HCT116 (cell line): ENCODE measurements around the gene HIRIP3. TPM values are rescaled to one million over a fixed set of nuclear protein-coding genes. Genes with fewer than 3 reads are reported as not detected.

Experiments used
- ATAC-seq: fragments of 200-7000 bp; cut with Tn5 transposase; 2 replicates; pipeline ENCODE4 v1.9.1; 2020; ENCODE audit warnings: mild to moderate bottlenecking, moderate library complexity
- BruUV-seq: library from RNA; stranded (reverse); fragments of 400-500 nt; replicated peaks from 2 replicates; lab custom pipeline; 2021; lab: Mats Ljungman, UMichigan
- CTCF ChIA-PET: fragments of 300-600 bp; sonication (Branson Sonifier 250); formaldehyde crosslinking; loops from one replicate; lab custom pipeline; 2021; ENCODE audit warnings: antibody characterized with exemption; lab: Charles Lee
- POLR2A ChIA-PET: fragments of 300-600, 350-600 bp; sonication (Branson Sonifier 250); formaldehyde crosslinking; loops from one replicate; lab custom pipeline; 2021; ENCODE audit warnings: antibody characterized with exemption; lab: Charles Lee
- RAD21 ChIA-PET, 2 experiments: fragments of 300-600 bp; sonication (Branson Sonifier 250); formaldehyde crosslinking; loops; one replicate each; lab custom pipeline; 2023; ENCODE audit warnings: low total read pairs in 2 of 2; ENCODE audit not compliant: uncharacterized antibody in 2 of 2, unreplicated experiment in 2 of 2, low non-redundant PET in 1 of 2; lab: Charles Lee
- DNase-seq: peaks from one replicate; pipeline ENCODE4 v3.0.0-alpha.2; 2010; ENCODE audit warnings: low read depth, low spot score
- H2AFZ ChIP-seq: fragments of 200-600 bp; shearing (Covaris generic), sonication (generic); 2 replicates; pipeline ENCODE4 v1.6.1; 2017; ENCODE audit warnings: low read depth, mixed run types, mixed read lengths, antibody characterized with exemption, low read length; ENCODE audit not compliant: poor library complexity, severe bottlenecking
- H3K27ac ChIP-seq: 2 replicates; pipeline ENCODE4 v1.5.1; 2012; ENCODE audit warnings: low read depth, low read length
- H3K27me3 ChIP-seq: fragments of 200-600 bp; sonication (generic); 2 replicates; pipeline ENCODE4 v1.6.1; 2016; ENCODE audit warnings: mixed run types, low read length, mixed read lengths; ENCODE audit not compliant: insufficient read depth
- H3K36me3 ChIP-seq, 2 experiments: fragments of 200-500 bp in 1 of 2; fragments of 200-600 bp in 1 of 2; sonication (Bioruptor generic) in 1 of 2; sonication (generic) in 1 of 2; 2 replicates each; pipeline versions ENCODE4 v1.5.1 to v1.6.1; 2014 to 2016; ENCODE audit warnings: low read length in 2 of 2, inconsistent platforms in 1 of 2, mixed read lengths in 1 of 2, mixed run types in 1 of 2; ENCODE audit not compliant: insufficient read depth in 2 of 2, control insufficient read depth in 1 of 2
- H3K4me1 ChIP-seq, 2 experiments: fragments of 200-600 bp in 1 of 2; sonication (generic) in 1 of 2; 2 replicates each; pipeline versions ENCODE4 v1.5.1 to v1.6.1; 2012 to 2017; ENCODE audit warnings: low read length in 2 of 2, inconsistent platforms in 1 of 2, mild to moderate bottlenecking in 1 of 2, mixed read lengths in 1 of 2, mixed run types in 1 of 2, moderate library complexity in 1 of 2; ENCODE audit not compliant: insufficient read depth in 2 of 2, control insufficient read depth in 1 of 2
- H3K4me2 ChIP-seq: fragments of 200-600 bp; sonication (generic); 2 replicates; pipeline ENCODE4 v1.6.1; 2017; ENCODE audit warnings: mixed run types, low read length, mixed read lengths
- H3K4me3 ChIP-seq, 2 experiments: fragments of 200-600 bp in 1 of 2; sonication (generic) in 1 of 2; replicated peaks in 1 of 2; 2 replicates each; pipeline ENCODE4 v1.5.1; 2011 to 2016; ENCODE audit warnings: low read length in 2 of 2, control low read depth in 1 of 2, low read depth in 1 of 2, mild to moderate bottlenecking in 1 of 2, mixed read lengths in 1 of 2, mixed run types in 1 of 2
- H3K79me2 ChIP-seq: fragments of 200-600 bp; sonication (generic); 2 replicates; pipeline ENCODE4 v1.6.1; 2017; ENCODE audit warnings: mild to moderate bottlenecking, mixed run types, low read length, moderate library complexity, mixed read lengths; ENCODE audit not compliant: insufficient read depth
- H3K9ac ChIP-seq: fragments of 200-600 bp; sonication (generic); 2 replicates; pipeline ENCODE4 v1.6.1; 2016; ENCODE audit warnings: low read length, mixed read lengths
- H3K9me2 ChIP-seq: fragments of 200-600 bp; sonication (generic), shearing (Covaris generic); 2 replicates; pipeline ENCODE4 v1.6.1; 2017; ENCODE audit warnings: mixed run types, mild to moderate bottlenecking, moderate library complexity; ENCODE audit not compliant: insufficient read depth
- H3K9me3 ChIP-seq, 2 experiments: fragments of 200-500 bp in 1 of 2; fragments of 200-600 bp in 1 of 2; sonication (Bioruptor generic) in 1 of 2; sonication (generic) in 1 of 2; 2 replicates each; pipeline ENCODE4 v1.6.1; 2014 to 2017; ENCODE audit warnings: low read length in 2 of 2, mixed read lengths in 2 of 2, inconsistent platforms in 1 of 2, low read depth in 1 of 2, mild to moderate bottlenecking in 1 of 2, mixed run types in 1 of 2, moderate library complexity in 1 of 2; ENCODE audit not compliant: control insufficient read depth in 1 of 2, insufficient read depth in 1 of 2
- H4K20me1 ChIP-seq: fragments of 200-600 bp; sonication (generic), shearing (Covaris generic); 2 replicates; pipeline ENCODE4 v1.6.1; 2017; ENCODE audit warnings: mixed run types, mild to moderate bottlenecking, moderate library complexity; ENCODE audit not compliant: insufficient read depth
- CEBPB ChIP-seq: IDR thresholded peaks from 2 replicates; pipeline ENCODE4 v1.6.1; 2012; ENCODE audit warnings: low read depth
- ELF1 ChIP-seq: IDR thresholded peaks from 2 replicates; pipeline ENCODE4 v1.6.1; 2012; ENCODE audit warnings: low read depth, borderline replicate concordance
- EZH2 ChIP-seq: fragments of 200-600 bp; sonication (generic); IDR thresholded peaks from 2 replicates; pipeline ENCODE4 v1.6.1; 2017; ENCODE audit warnings: antibody characterized with exemption, mixed run types
- EZH2phosphoT487 ChIP-seq: fragments of 200-600 bp; IDR thresholded peaks from 2 replicates; pipeline ENCODE4 v1.6.1; 2018; ENCODE audit warnings: antibody characterized with exemption, borderline replicate concordance
- FOSL1 ChIP-seq: IDR thresholded peaks from 2 replicates; pipeline ENCODE4 v1.6.1; 2012; ENCODE audit warnings: low read depth
- JUND ChIP-seq: IDR thresholded peaks from 2 replicates; pipeline ENCODE4 v1.6.1; 2012
- MAX ChIP-seq: IDR thresholded peaks from 2 replicates; pipeline ENCODE4 v1.6.1; 2012
- POLR2A ChIP-seq: IDR thresholded peaks from 2 replicates; pipeline ENCODE4 v1.7.0; 2011; ENCODE audit warnings: borderline replicate concordance; ENCODE audit not compliant: insufficient read depth, insufficient read length; ENCODE audit errors: extremely low read depth
- SP1 ChIP-seq: IDR thresholded peaks from 2 replicates; pipeline ENCODE4 v1.6.1; 2012; ENCODE audit warnings: low read depth
- ZFX ChIP-seq: fragments of 450-650 bp; IDR thresholded peaks from 2 replicates; pipeline ENCODE4 v1.6.1; 2017
- intact Hi-C: fragments of 100-400 bp; cut with micrococcal nuclease; formaldehyde crosslinking; loops from 2 replicates; pipeline ENCODE4 v1.10.0; 2022
- total RNA-seq: library from RNA; stranded (reverse); gene quantifications from one replicate; pipeline ENCODE4 v1.2.1, GENCODE V29; 2021; ENCODE audit not compliant: unreplicated experiment
- TF ChIP-seq, protein P1 (sequence below): IDR thresholded peaks from 2 replicates; pipeline ENCODE4 v1.6.1; 2012; ENCODE audit warnings: low read depth

HIRIP3 gene
- total RNA-seq, 1 experiment from 2014 or later: 21.8 TPM

GRCh38 chr16:30023586-30023985, 28.2 kb upstream of the HIRIP3 start:
- ChIA-PET RAD21 (no interaction called here), POLR2A (no interaction called here), CTCF (no interaction called here)
- DNase-seq (no peak), ATAC-seq (no peak)
- Histone ChIP-seq H3K9me2 (no peaks in the 10 kb centered on the region), H3K27me3 (no peaks in the 10 kb centered on the region), H4K20me1 (no peaks in the 10 kb centered on the region), H2AFZ (no peak overlapping the region), H3K9ac (no peak overlapping the region), H3K9me3 (no peaks in the 10 kb centered on the region), H3K4me3 (no peak overlapping the region), H3K36me3 (no peaks in the 10 kb centered on the region), H3K4me1 (peaks cover 0 to 18% of the 10 kb centered on the region in 2 experiments; a peak in 3 of 4 replicates), H3K27ac (no peak overlapping the region), H3K79me2 (no peaks in the 10 kb centered on the region), H3K4me2 (no peak overlapping the region)
- BruUV-seq: no TSS peak
- intact Hi-C loops: loop anchor here (10.0 kb wide), 1 partner anchor 909 kb away; no protein-coding TSS in a partner anchor
- TF ChIP-seq MAX (no peak), SP1 (no peak), FOSL1 (no peak), EZH2 (no peak), JUND (no peak), POLR2A (no peak), ZFX (no peak), CEBPB (no peak), ELF1 (no peak), EZH2phosphoT487 (no peak)
- TF ChIP-seq, protein P1, sequence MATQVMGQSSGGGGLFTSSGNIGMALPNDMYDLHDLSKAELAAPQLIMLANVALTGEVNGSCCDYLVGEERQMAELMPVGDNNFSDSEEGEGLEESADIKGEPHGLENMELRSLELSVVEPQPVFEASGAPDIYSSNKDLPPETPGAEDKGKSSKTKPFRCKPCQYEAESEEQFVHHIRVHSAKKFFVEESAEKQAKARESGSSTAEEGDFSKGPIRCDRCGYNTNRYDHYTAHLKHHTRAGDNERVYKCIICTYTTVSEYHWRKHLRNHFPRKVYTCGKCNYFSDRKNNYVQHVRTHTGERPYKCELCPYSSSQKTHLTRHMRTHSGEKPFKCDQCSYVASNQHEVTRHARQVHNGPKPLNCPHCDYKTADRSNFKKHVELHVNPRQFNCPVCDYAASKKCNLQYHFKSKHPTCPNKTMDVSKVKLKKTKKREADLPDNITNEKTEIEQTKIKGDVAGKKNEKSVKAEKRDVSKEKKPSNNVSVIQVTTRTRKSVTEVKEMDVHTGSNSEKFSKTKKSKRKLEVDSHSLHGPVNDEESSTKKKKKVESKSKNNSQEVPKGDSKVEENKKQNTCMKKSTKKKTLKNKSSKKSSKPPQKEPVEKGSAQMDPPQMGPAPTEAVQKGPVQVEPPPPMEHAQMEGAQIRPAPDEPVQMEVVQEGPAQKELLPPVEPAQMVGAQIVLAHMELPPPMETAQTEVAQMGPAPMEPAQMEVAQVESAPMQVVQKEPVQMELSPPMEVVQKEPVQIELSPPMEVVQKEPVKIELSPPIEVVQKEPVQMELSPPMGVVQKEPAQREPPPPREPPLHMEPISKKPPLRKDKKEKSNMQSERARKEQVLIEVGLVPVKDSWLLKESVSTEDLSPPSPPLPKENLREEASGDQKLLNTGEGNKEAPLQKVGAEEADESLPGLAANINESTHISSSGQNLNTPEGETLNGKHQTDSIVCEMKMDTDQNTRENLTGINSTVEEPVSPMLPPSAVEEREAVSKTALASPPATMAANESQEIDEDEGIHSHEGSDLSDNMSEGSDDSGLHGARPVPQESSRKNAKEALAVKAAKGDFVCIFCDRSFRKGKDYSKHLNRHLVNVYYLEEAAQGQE: no peak
